Stimulated activated CD4-positive, alpha-beta T cell treated with anti-CD3 and anti-CD28 coated beads, Interleukin-1b, Interleukin-23, amount 100 ng/mL, for 24 hours (primary cell): ENCODE measurements around the gene CALR3.

Experiments
- DNase-seq, 4 experiments: peaks; one replicate each; pipeline ENCODE4 v3.0.0-alpha.2; 2020; ENCODE audit warnings: low read depth in 4 of 4, low spot score in 1 of 4

The CALR3 gene

DNA sequence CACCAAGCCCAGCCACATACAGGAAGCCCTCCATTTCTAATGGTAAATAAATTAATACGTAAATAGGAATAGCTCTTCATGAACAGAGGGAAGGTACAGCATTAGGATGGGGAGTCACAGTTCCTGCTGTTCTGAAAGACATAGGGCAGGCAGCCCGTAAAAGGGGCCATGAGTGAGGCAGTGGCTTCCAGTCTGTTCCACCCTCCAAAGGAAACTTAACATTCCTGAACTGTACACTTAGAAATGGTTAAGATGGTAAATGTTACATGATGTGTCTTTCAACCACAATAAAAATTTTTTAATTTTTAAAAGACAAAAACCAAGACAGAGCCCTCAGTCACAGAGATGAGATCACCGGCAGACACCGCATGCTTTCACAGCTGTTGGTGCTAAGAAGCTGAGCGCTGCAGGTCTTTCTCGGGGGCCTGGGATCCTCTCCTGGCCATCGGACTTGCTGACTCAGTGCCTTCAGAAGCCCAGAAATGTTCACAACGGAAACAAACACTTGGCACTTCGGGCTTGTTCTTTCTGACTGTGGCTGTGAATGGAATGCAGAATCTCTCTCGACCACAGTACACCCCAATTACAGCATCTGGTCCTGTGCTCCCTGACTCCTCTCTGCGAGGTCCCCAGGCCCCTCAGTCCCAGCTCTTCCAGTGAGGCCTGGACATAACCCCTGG, 60.6 kb downstream of the CALR3 start:
- DNase-seq: no peak

DNA sequence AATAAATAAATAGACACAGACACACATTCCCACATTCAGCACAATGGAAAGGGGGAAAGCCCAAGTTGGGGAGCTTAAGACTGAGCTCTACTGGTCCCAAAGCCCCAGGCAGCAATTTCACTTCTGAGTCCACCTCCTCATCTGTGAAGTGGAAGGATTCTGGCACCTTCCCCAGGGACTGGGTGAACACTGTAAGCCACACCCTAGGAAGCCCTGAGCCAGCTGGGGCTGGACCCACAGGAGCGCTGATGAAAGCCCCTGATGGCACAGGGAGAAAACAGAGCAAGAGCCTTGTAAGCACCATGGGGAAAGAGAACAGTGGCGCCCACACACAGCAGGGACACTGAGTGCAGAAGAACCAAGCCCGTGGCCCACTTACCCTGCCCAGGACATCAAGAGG, 62.0 kb downstream of the CALR3 start:
- no peak for DNase-seq

DNA sequence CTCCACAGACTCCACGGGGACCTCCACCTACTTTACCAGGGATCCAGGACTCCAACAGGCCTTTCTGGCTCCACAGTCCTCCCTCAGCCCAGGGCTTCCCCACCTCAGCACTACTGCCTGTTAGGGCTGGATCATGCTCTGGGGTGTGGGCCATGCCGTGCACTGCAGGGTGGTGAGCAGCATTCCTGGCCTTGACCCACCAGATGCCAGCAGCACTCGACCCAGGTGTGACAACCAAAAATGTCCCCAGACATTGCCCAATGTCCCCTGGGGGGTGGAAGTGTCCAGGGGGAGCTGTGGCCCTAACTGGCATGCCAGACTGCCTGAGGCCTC, 66.2 kb downstream of the CALR3 start:
- DNase-seq: no peak

GRCh38 chr19:16429066-16429758, 66.8 kb downstream of the CALR3 start:
- DNase-seq: no peak
